ENCODE measurements around the gene KRT34. TPM values are rescaled to one million over a fixed set of nuclear protein-coding genes. Genes with fewer than 3 reads are reported as not detected.

KRT34 gene
- total and polyA plus RNA-seq, 2 experiments from 2014 or later = not detected

GRCh38 chr17:41333098-41333497, 49.0 kb downstream of the KRT34 start:
- Histone ChIP-seq H3K27me3 (ENCODE audit: insufficient read depth) (no peaks in the 10 kb centered on the region), H3K4me2 (no peak overlapping the region), H4K20me1 (replicated peaks; ENCODE audit: insufficient read depth) (no peaks in the 10 kb centered on the region), H2AFZ (no peak overlapping the region), H3K9me2 (ENCODE audit: insufficient read depth) (no peaks in the 10 kb centered on the region; the same call in 1 of the 2 replicates), H3K4me1 (ENCODE audit: insufficient read depth) (no peaks in the 10 kb centered on the region), H3F3A (replicated peaks; ENCODE audit: low read depth) (no peaks in the 10 kb centered on the region), H3K79me2 (replicated peaks; ENCODE audit: insufficient read depth) (no peaks in the 10 kb centered on the region), H3K27ac (ENCODE audit: low read depth) (no peak overlapping the region), H3K36me3 (ENCODE audit: insufficient read depth) (no peaks in the 10 kb centered on the region), H3K4me3 (no peak overlapping the region)
- Mint-ChIP-seq H3K27ac (no peak overlapping the region), H3K9me3 (peaks cover 2% of the 10 kb centered on the region; the same call in 1 of the 3 replicates), H3K4me1 (no peaks in the 10 kb centered on the region), H3K4me3 (no peak overlapping the region), H3K36me3 (ENCODE audit: low read depth) (no peaks in the 10 kb centered on the region), H3K27me3 (ENCODE audit: insufficient read depth, low read depth, poor library complexity) (peaks cover 8% of the 10 kb centered on the region)
- DNase-seq (ENCODE audit: low spot score) = no peak
- TF ChIP-seq JUNB (IDR thresholded peaks at IDR 0.05; ENCODE audit: unreplicated experiment) (no peak), POLR2AphosphoS5 (IDR thresholded peaks at IDR 0.05; ENCODE audit: low read depth) (no peak), ZNF114 (CRISPR knock-in tag; IDR thresholded peaks at IDR 0.05) (no peak), ZNF462 (CRISPR knock-in tag; IDR thresholded peaks at IDR 0.05) (no peak), ZNF331 (CRISPR knock-in tag; IDR thresholded peaks at IDR 0.05; ENCODE audit: low read depth) (no peak), NANOG (IDR thresholded peaks at IDR 0.05; ENCODE audit: borderline replicate concordance) (no peak), EZH2 (IDR thresholded peaks at IDR 0.05; ENCODE audit: low read depth, unreplicated experiment) (no peak)
- ATAC-seq = no peak

- no peaks in the 10 kb centered on the region for H4K20me1 ChIP-seq (replicated peaks; ENCODE audit: insufficient read depth)
- H3K9me2 ChIP-seq (ENCODE audit: insufficient read depth) = no peaks in the 10 kb centered on the region; the same call in 1 of the 2 replicates
- no peaks in the 10 kb centered on the region for H3K4me1 Mint-ChIP-seq
- H3K79me2 ChIP-seq (replicated peaks; ENCODE audit: insufficient read depth) = no peaks in the 10 kb centered on the region
- H3K36me3 Mint-ChIP-seq (ENCODE audit: low read depth) = no peaks in the 10 kb centered on the region
- no peak overlapping the region for H3K27ac Mint-ChIP-seq
- H3F3A ChIP-seq (replicated peaks; ENCODE audit: low read depth) = no peaks in the 10 kb centered on the region
- no peak overlapping the region for H2AFZ ChIP-seq
- no peak overlapping the region for H3K4me3 ChIP-seq
- H3K4me1 ChIP-seq (ENCODE audit: insufficient read depth) = no peaks in the 10 kb centered on the region
- H3K27me3 Mint-ChIP-seq (ENCODE audit: insufficient read depth, low read depth, poor library complexity) = peaks cover 8% of the 10 kb centered on the region
- H3K4me2 ChIP-seq = no peak overlapping the region
- no peak overlapping the region for H3K4me3 Mint-ChIP-seq
- no peak overlapping the region for H3K27ac ChIP-seq (ENCODE audit: low read depth)
- no peaks in the 10 kb centered on the region for H3K36me3 ChIP-seq (ENCODE audit: insufficient read depth)
- ATAC-seq = no peak
- no peaks in the 10 kb centered on the region for H3K27me3 ChIP-seq (ENCODE audit: insufficient read depth)
- H3K9me3 Mint-ChIP-seq = peaks cover 2% of the 10 kb centered on the region; the same call in 1 of the 3 replicates
- no peak for DNase-seq (ENCODE audit: low spot score)
- TF ChIP-seq ZNF114 (CRISPR knock-in tag; IDR thresholded peaks at IDR 0.05) = no peak
- no peak for TF ChIP-seq EZH2phosphoT487 (IDR thresholded peaks at IDR 0.05; ENCODE audit: unreplicated experiment)
- TF ChIP-seq ETS1 (IDR thresholded peaks at IDR 0.05) = no peak
- no peak for TF ChIP-seq POLR2AphosphoS5 (IDR thresholded peaks at IDR 0.05; ENCODE audit: low read depth)
- no peak for TF ChIP-seq JUNB (IDR thresholded peaks at IDR 0.05; ENCODE audit: unreplicated experiment)
- no peak for TF ChIP-seq STAT1 (IDR thresholded peaks at IDR 0.05; ENCODE audit: unreplicated experiment)
These were observed 49.9 kb downstream of the KRT34 start for GRCh38 chr17:41332239-41332638.
